WTC11 (cell line): Measurements from ENCODE around the gene ARHGAP30. TPM values are rescaled to one million over a fixed set of nuclear protein-coding genes. Genes with fewer than 3 reads are reported as not detected.

Experiments
- ATAC-seq: fragments of 200-7000 bp; cut with Tn5 transposase; 2 replicates; pipeline ENCODE4 v1.10.0; 2021; ENCODE audit warnings: mild to moderate bottlenecking, moderate library complexity
- CTCF ChIA-PET: fragments of 300-600 bp; sonication (Branson Sonifier 250); formaldehyde crosslinking; loops from one replicate; lab custom pipeline; 2021; ENCODE audit warnings: antibody characterized with exemption; lab: Charles Lee
- POLR2A ChIA-PET: fragments of 350-600 bp; sonication (Branson Sonifier 250); formaldehyde crosslinking; loops from one replicate; lab custom pipeline; 2021; ENCODE audit warnings: antibody characterized with exemption; lab: Charles Lee
- DNase-seq: peaks from one replicate; pipeline ENCODE4 v3.0.0; 2021; ENCODE audit warnings: low spot score
- H3K27ac Mint-ChIP-seq: 2 replicates; pipeline ENCODE4 v1.8.0; 2021; ENCODE audit warnings: mixed read lengths
- H3K27me3 Mint-ChIP-seq: 2 replicates; pipeline ENCODE4 v1.8.0; 2021; ENCODE audit warnings: low read depth, mild to moderate bottlenecking, moderate library complexity, mixed read lengths
- H3K36me3 Mint-ChIP-seq: 2 replicates; pipeline ENCODE4 v1.8.0; 2021; ENCODE audit warnings: mixed read lengths
- H3K4me1 Mint-ChIP-seq: 2 replicates; pipeline ENCODE4 v1.8.0; 2022; ENCODE audit warnings: mixed read lengths
- H3K4me3 Mint-ChIP-seq: 2 replicates; pipeline ENCODE4 v1.8.0; 2021; ENCODE audit warnings: mild to moderate bottlenecking, moderate library complexity, mixed read lengths
- H3K9me3 Mint-ChIP-seq: 2 replicates; pipeline ENCODE4 v1.8.0; 2021; ENCODE audit warnings: mixed read lengths
- E2F1 ChIP-seq: sonication (generic); formaldehyde crosslinking; IDR thresholded peaks from 2 replicates; pipeline ENCODE4 v1.8.0; 2022; ENCODE audit warnings: mild to moderate bottlenecking, missing genetic modification reagents
- E2F5 ChIP-seq: sonication (generic); formaldehyde crosslinking; IDR thresholded peaks from 2 replicates; pipeline ENCODE4 v1.8.1; 2022; ENCODE audit warnings: mild to moderate bottlenecking, moderate library complexity, missing genetic modification reagents
- EMX1 ChIP-seq: fragments of 250-450 bp; sonication (Bioruptor Pico); IDR thresholded peaks from 2 replicates; pipeline ENCODE4 v1.8.0; 2021; ENCODE audit warnings: mild to moderate bottlenecking
- FOXP4 ChIP-seq: sonication (generic); formaldehyde crosslinking; IDR thresholded peaks from 2 replicates; pipeline ENCODE4 v1.8.0; 2022; ENCODE audit warnings: mild to moderate bottlenecking, missing genetic modification reagents
- IRF1 ChIP-seq: sonication (generic); formaldehyde crosslinking; IDR thresholded peaks from 2 replicates; pipeline ENCODE4 v1.8.0; 2023; ENCODE audit warnings: missing genetic modification reagents
- IRF2 ChIP-seq: sonication (generic); formaldehyde crosslinking; IDR thresholded peaks from 2 replicates; pipeline ENCODE4 v1.8.0; 2022; ENCODE audit warnings: low read depth, missing genetic modification reagents, borderline replicate concordance
- NR2C2 ChIP-seq: sonication (generic); formaldehyde crosslinking; IDR thresholded peaks from 2 replicates; pipeline ENCODE4 v1.8.0; 2022; ENCODE audit warnings: mild to moderate bottlenecking, missing genetic modification reagents
- SOX15 ChIP-seq: fragments of 250-450 bp; sonication (Bioruptor Pico); IDR thresholded peaks from 2 replicates; pipeline ENCODE4 v1.9.0; 2021; ENCODE audit warnings: mild to moderate bottlenecking
- ZBTB21 ChIP-seq: sonication (generic); formaldehyde crosslinking; IDR thresholded peaks from 2 replicates; pipeline ENCODE4 v1.8.1; 2023; ENCODE audit warnings: mild to moderate bottlenecking, missing genetic modification reagents, borderline replicate concordance
- ZNF416 ChIP-seq: fragments of 250-450 bp; sonication (Bioruptor Pico); IDR thresholded peaks from 2 replicates; pipeline ENCODE4 v1.9.0; 2021; ENCODE audit warnings: mild to moderate bottlenecking, inconsistent platforms
- ZNF532 ChIP-seq: fragments of 250-450 bp; sonication (Bioruptor Pico); IDR thresholded peaks from 2 replicates; pipeline ENCODE4 v1.9.0; 2021; ENCODE audit warnings: mild to moderate bottlenecking, borderline replicate concordance
- total RNA-seq: library from RNA; stranded (reverse); gene quantifications from 3 replicates; pipeline ENCODE4 v1.2.3, GENCODE V29; 2021
- TF ChIP-seq, protein P1 (sequence below): fragments of 250-450 bp; sonication (Bioruptor Pico); IDR thresholded peaks from 2 replicates; pipeline ENCODE4 v2.1.2; 2022; ENCODE audit warnings: mild to moderate bottlenecking, moderate library complexity
- TF ChIP-seq, protein P2 (sequence below): fragments of 200-600 bp; IDR thresholded peaks from 2 replicates; pipeline ENCODE4 v1.8.0; 2022; ENCODE audit warnings: antibody characterized with exemption
- TF ChIP-seq, protein P3 (sequence below): sonication (generic); formaldehyde crosslinking; IDR thresholded peaks from 2 replicates; pipeline ENCODE4 v1.8.0; 2023; ENCODE audit warnings: missing genetic modification reagents, mild to moderate bottlenecking, borderline replicate concordance

ARHGAP30 gene
- total RNA-seq, 1 experiment from 2014 or later = 0.52 TPM

- TF ChIP-seq ZNF532 (CRISPR knock-in tag) (no peak), IRF1 (CRISPR knock-in tag) (no peak), FOXP4 (CRISPR knock-in tag) (no peak), NR2C2 (no peak), SOX15 (no peak)
- TF ChIP-seq, protein P1, sequence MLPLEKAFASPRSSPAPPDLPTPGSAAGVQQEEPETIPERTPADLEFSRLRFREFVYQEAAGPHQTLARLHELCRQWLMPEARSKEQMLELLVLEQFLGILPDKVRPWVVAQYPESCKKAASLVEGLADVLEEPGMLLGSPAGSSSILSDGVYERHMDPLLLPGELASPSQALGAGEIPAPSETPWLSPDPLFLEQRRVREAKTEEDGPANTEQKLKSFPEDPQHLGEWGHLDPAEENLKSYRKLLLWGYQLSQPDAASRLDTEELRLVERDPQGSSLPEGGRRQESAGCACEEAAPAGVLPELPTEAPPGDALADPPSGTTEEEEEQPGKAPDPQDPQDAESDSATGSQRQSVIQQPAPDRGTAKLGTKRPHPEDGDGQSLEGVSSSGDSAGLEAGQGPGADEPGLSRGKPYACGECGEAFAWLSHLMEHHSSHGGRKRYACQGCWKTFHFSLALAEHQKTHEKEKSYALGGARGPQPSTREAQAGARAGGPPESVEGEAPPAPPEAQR (CRISPR knock-in tag) = no peak
Measured at GRCh38 chr1:161059293-161059692, 10.4 kb downstream of the ARHGAP30 start (continued).

DNA sequence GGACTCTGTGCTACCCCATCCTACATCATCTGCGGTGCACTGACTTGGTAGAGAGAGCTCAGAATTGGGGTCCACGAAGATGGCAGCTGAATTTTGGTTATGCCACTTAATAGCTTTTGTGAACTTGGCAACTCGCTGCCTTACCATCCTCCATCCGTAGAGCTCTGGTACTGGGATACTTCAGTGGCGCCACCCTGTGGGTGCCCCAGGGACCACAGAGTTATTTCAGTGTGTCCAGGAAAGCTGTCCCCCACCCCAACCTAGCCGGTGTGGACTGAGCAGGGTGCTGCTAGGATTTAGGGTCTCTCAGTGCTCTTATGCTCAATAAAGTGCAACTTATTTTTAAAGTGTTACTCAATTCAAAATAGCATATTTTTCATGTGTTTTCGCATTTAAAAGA lies 14.9 kb downstream of the ARHGAP30 start:
- POLR2A ChIA-PET = no interaction called here
- H3K27ac Mint-ChIP-seq = no peak overlapping the region
- CTCF ChIA-PET = interaction anchor here (0.6 to 1.7 kb wide), 10 partner anchors 10 to 111 kb away, joined by 3 to 15 read pairs (median 4); partner anchors contain the start of genes PPOX, TSTD1 and USF1
- TF ChIP-seq IRF2 = no peak
- TF ChIP-seq, protein P2, sequence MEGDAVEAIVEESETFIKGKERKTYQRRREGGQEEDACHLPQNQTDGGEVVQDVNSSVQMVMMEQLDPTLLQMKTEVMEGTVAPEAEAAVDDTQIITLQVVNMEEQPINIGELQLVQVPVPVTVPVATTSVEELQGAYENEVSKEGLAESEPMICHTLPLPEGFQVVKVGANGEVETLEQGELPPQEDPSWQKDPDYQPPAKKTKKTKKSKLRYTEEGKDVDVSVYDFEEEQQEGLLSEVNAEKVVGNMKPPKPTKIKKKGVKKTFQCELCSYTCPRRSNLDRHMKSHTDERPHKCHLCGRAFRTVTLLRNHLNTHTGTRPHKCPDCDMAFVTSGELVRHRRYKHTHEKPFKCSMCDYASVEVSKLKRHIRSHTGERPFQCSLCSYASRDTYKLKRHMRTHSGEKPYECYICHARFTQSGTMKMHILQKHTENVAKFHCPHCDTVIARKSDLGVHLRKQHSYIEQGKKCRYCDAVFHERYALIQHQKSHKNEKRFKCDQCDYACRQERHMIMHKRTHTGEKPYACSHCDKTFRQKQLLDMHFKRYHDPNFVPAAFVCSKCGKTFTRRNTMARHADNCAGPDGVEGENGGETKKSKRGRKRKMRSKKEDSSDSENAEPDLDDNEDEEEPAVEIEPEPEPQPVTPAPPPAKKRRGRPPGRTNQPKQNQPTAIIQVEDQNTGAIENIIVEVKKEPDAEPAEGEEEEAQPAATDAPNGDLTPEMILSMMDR = 0 out of 2 replicates have a peak, but pooled peaks have one; percentile 17
- TF ChIP-seq, all 79 proteins: peak for 1
- Mint-ChIP-seq H3K4me3 (no peak overlapping the region), H3K27me3 (peaks cover 10% of the 10 kb centered on the region), H3K9me3 (no peaks in the 10 kb centered on the region), H3K4me1 (no peaks in the 10 kb centered on the region), H3K36me3 (no peaks in the 10 kb centered on the region)
- ATAC-seq (no peak), DNase-seq (no peak)

DNA sequence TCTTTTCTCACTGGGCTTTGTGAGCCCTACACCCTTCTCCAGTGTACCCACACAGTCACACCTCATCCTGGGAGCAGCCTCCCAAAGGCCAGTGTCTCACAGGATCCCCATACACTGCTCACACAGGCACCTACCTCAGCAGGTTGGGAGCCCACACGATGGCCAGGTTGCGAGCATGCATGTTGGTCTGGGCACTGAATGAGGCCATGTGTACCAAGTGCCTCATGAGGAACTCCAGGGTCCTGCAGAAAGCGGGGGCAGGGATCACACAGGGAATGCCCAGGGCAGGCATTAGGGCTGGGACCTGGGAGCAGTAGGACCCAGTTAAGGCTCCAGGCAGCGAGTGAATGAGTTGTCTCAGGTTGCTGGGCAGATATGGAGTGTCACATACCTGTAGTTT lies 15.5 kb downstream of the ARHGAP30 start:
- no peak overlapping the region for H3K27ac Mint-ChIP-seq
- peaks cover 16% of the 10 kb centered on the region for H3K27me3 Mint-ChIP-seq
- H3K36me3 Mint-ChIP-seq = no peaks in the 10 kb centered on the region
- DNase-seq = no peak
- no peaks in the 10 kb centered on the region for H3K4me1 Mint-ChIP-seq
- CTCF ChIA-PET = interaction anchor here (1.0 to 1.7 kb wide), 9 partner anchors 9 to 111 kb away, joined by 3 to 15 read pairs (median 4); partner anchors contain the start of genes PPOX, TSTD1 and USF1
- no peaks in the 10 kb centered on the region for H3K9me3 Mint-ChIP-seq
- no peak overlapping the region for H3K4me3 Mint-ChIP-seq
- POLR2A ChIA-PET = no interaction called here
- peak; percentile 37; the same call in 1 of the 2 replicates for ATAC-seq
- TF ChIP-seq E2F1 (CRISPR knock-in tag) (no peak), ZNF416 (CRISPR knock-in tag) (no peak), E2F5 (CRISPR knock-in tag) (no peak), ZBTB21 (CRISPR knock-in tag) (no peak), EMX1 (no peak)
- TF ChIP-seq, protein P3, sequence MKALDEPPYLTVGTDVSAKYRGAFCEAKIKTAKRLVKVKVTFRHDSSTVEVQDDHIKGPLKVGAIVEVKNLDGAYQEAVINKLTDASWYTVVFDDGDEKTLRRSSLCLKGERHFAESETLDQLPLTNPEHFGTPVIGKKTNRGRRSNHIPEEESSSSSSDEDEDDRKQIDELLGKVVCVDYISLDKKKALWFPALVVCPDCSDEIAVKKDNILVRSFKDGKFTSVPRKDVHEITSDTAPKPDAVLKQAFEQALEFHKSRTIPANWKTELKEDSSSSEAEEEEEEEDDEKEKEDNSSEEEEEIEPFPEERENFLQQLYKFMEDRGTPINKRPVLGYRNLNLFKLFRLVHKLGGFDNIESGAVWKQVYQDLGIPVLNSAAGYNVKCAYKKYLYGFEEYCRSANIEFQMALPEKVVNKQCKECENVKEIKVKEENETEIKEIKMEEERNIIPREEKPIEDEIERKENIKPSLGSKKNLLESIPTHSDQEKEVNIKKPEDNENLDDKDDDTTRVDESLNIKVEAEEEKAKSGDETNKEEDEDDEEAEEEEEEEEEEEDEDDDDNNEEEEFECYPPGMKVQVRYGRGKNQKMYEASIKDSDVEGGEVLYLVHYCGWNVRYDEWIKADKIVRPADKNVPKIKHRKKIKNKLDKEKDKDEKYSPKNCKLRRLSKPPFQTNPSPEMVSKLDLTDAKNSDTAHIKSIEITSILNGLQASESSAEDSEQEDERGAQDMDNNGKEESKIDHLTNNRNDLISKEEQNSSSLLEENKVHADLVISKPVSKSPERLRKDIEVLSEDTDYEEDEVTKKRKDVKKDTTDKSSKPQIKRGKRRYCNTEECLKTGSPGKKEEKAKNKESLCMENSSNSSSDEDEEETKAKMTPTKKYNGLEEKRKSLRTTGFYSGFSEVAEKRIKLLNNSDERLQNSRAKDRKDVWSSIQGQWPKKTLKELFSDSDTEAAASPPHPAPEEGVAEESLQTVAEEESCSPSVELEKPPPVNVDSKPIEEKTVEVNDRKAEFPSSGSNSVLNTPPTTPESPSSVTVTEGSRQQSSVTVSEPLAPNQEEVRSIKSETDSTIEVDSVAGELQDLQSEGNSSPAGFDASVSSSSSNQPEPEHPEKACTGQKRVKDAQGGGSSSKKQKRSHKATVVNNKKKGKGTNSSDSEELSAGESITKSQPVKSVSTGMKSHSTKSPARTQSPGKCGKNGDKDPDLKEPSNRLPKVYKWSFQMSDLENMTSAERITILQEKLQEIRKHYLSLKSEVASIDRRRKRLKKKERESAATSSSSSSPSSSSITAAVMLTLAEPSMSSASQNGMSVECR (CRISPR knock-in tag) = no peak
